Progenitor cell of endocrine pancreas (in vitro differentiated cells): ENCODE data around the gene BMPER. TPM values are rescaled to one million over a fixed set of nuclear protein-coding genes. Genes with fewer than 3 reads are reported as not detected.

Source experiments
- DNase-seq: peaks from one replicate; pipeline ENCODE4 v3.0.0; 2021; ENCODE audit warnings: low spot score; ENCODE audit not compliant: unreplicated experiment
- H3K27ac Mint-ChIP-seq: 2 replicates; pipeline ENCODE4 v1.8.0; 2021; ENCODE audit warnings: mild to moderate bottlenecking, moderate library complexity, mixed read lengths
- H3K27me3 Mint-ChIP-seq: 2 replicates; pipeline ENCODE4 v1.8.0; 2021; ENCODE audit warnings: mixed read lengths
- H3K36me3 Mint-ChIP-seq: 2 replicates; pipeline ENCODE4 v1.8.0; 2022; ENCODE audit warnings: mixed read lengths; ENCODE audit not compliant: insufficient read depth
- H3K4me1 Mint-ChIP-seq: 2 replicates; pipeline ENCODE4 v1.8.0; 2021; ENCODE audit warnings: low read depth, mixed read lengths
- H3K4me3 Mint-ChIP-seq: 2 replicates; pipeline ENCODE4 v1.8.0; 2021; ENCODE audit warnings: low read depth, mild to moderate bottlenecking, moderate library complexity, mixed read lengths
- H3K9me3 Mint-ChIP-seq: 2 replicates; pipeline ENCODE4 v1.8.0; 2021; ENCODE audit warnings: low read depth, mixed read lengths
- CTCF ChIP-seq: fragments of 200-600 bp; sonication (generic); IDR thresholded peaks from one replicate; pipeline ENCODE4 v1.5.0; 2021; ENCODE audit warnings: antibody characterized with exemption, mild to moderate bottlenecking; ENCODE audit not compliant: unreplicated experiment
- total RNA-seq: library from RNA; stranded (reverse); gene quantifications from 2 replicates; pipeline ENCODE4 v1.2.1, GENCODE V29; 2021

Gene BMPER
- total RNA-seq, 1 donor from 2014 or later: 0.36 TPM

GRCh38 chr7:33870120-33870519, 35.2 kb upstream of the BMPER start:
- no peak for TF ChIP-seq CTCF
- Mint-ChIP-seq H3K27me3 (peaks cover 17% of the 10 kb centered on the region), H3K9me3 (no peaks in the 10 kb centered on the region), H3K4me3 (no peak overlapping the region), H3K27ac (no peak overlapping the region), H3K4me1 (no peaks in the 10 kb centered on the region), H3K36me3 (no peaks in the 10 kb centered on the region)
- DNase-seq: no peak

- Mint-ChIP-seq H3K4me3 (no peak overlapping the region), H3K27me3 (peaks cover 27% of the 10 kb centered on the region), H3K4me1 (no peaks in the 10 kb centered on the region), H3K36me3 (no peaks in the 10 kb centered on the region), H3K27ac (no peak overlapping the region), H3K9me3 (no peaks in the 10 kb centered on the region)
- no peak for TF ChIP-seq CTCF
- DNase-seq: no peak
These were observed 32.5 kb upstream of the BMPER start for GRCh38 chr7:33872870-33873269.

- H3K9me3 Mint-ChIP-seq: no peaks in the 10 kb centered on the region
- no peak overlapping the region for H3K4me3 Mint-ChIP-seq
- no peak for DNase-seq
- H3K4me1 Mint-ChIP-seq: no peaks in the 10 kb centered on the region
- no peak for TF ChIP-seq CTCF
- peaks cover 23% of the 10 kb centered on the region for H3K27me3 Mint-ChIP-seq
- H3K36me3 Mint-ChIP-seq: no peaks in the 10 kb centered on the region
- no peak overlapping the region for H3K27ac Mint-ChIP-seq
These were observed 31.8 kb upstream of the BMPER start for GRCh38 chr7:33873518-33873917.

- H3K27ac Mint-ChIP-seq: no peak overlapping the region
- no peaks in the 10 kb centered on the region for H3K4me1 Mint-ChIP-seq
- peaks cover 21% of the 10 kb centered on the region for H3K27me3 Mint-ChIP-seq
- H3K4me3 Mint-ChIP-seq: no peak overlapping the region
- H3K36me3 Mint-ChIP-seq: no peaks in the 10 kb centered on the region
- DNase-seq: no peak
- no peaks in the 10 kb centered on the region for H3K9me3 Mint-ChIP-seq
- no peak for TF ChIP-seq CTCF
These were observed 31.2 kb upstream of the BMPER start for GRCh38 chr7:33873981-33874750.

GRCh38 chr7:33874943-33875342, 30.4 kb upstream of the BMPER start:
- Mint-ChIP-seq H3K27ac (no peak overlapping the region), H3K4me3 (no peak overlapping the region), H3K9me3 (no peaks in the 10 kb centered on the region), H3K36me3 (no peaks in the 10 kb centered on the region), H3K27me3 (peaks cover 21% of the 10 kb centered on the region), H3K4me1 (no peaks in the 10 kb centered on the region)
- no peak for DNase-seq
- TF ChIP-seq CTCF: no peak
